Naive thymus-derived CD4-positive, alpha-beta T cell (primary cell): ENCODE measurements around the gene IFNA6. TPM values are rescaled to one million over a fixed set of nuclear protein-coding genes. Genes with fewer than 3 reads are reported as not detected.
"Not testable (repeated sequence)": the region's sequence is repeated elsewhere in the genome, so short reads cannot be mapped to it uniquely, and the experiment has no call there.

Experiments
- ATAC-seq: fragments of 150-1000 bp; cut with Tn5 transposase; 2 replicates; pipeline ENCODE4 v1.10.0; 2021; ENCODE audit warnings: mild to moderate bottlenecking, moderate library complexity
- CTCF ChIA-PET: fragments of 350-600 bp; sonication (Branson Sonifier 250); formaldehyde crosslinking; loops from one replicate; lab custom pipeline; 2021; ENCODE audit warnings: antibody characterized with exemption; lab: Charles Lee
- POLR2A ChIA-PET: fragments of 350-600 bp; sonication (Branson Sonifier 250); formaldehyde crosslinking; loops from one replicate; lab custom pipeline; 2021; ENCODE audit warnings: antibody characterized with exemption, inconsistent platforms; lab: Charles Lee
- DNase-seq, 9 donors: peaks; one replicate each; pipeline versions ENCODE4 v3.0.0 to v3.0.0-alpha.2; 2020 to 2022; ENCODE audit warnings: mixed read lengths in 1 of 9
- H3K27ac ChIP-seq: one replicate; pipeline ENCODE4 v1.7.0; 2013; ENCODE audit warnings: mild to moderate bottlenecking, low read depth, low read length, moderate library complexity
- H3K27me3 ChIP-seq, 2 donors: one replicate each; pipeline ENCODE4 v1.7.0; 2013; ENCODE audit warnings: low read length in 2 of 2, mild to moderate bottlenecking in 2 of 2, moderate library complexity in 2 of 2; ENCODE audit not compliant: control insufficient read depth in 2 of 2, insufficient read depth in 2 of 2
- H3K36me3 ChIP-seq, 3 experiments: 1 replicate in 2 of 3; 2 replicates in 1 of 3; pipeline ENCODE4 v1.7.0; 2013; ENCODE audit warnings: low read length in 3 of 3, mild to moderate bottlenecking in 3 of 3, moderate library complexity in 1 of 3; ENCODE audit not compliant: insufficient read depth in 3 of 3, control insufficient read depth in 2 of 3
- H3K4me1 ChIP-seq, 2 donors: one replicate each; pipeline ENCODE4 v1.7.0; 2013; ENCODE audit warnings: low read length in 2 of 2, mild to moderate bottlenecking in 2 of 2, moderate library complexity in 1 of 2; ENCODE audit not compliant: control insufficient read depth in 2 of 2, insufficient read depth in 2 of 2
- H3K4me3 ChIP-seq: 2 replicates; pipeline ENCODE4 v1.7.0; 2013; ENCODE audit warnings: mild to moderate bottlenecking, low read length
- H3K9me3 ChIP-seq, 3 experiments: 1 replicate in 2 of 3; 2 replicates in 1 of 3; pipeline ENCODE4 v1.7.0; 2013; ENCODE audit warnings: low read length in 3 of 3; ENCODE audit not compliant: control insufficient read depth in 2 of 3
- H3K27ac Mint-ChIP-seq, 9 donors: one replicate each; pipeline ENCODE4 v1.8.0; 2020 to 2022; ENCODE audit warnings: mixed read lengths in 9 of 9, mild to moderate bottlenecking in 8 of 9, moderate library complexity in 5 of 9, inconsistent platforms in 2 of 9
- H3K27me3 Mint-ChIP-seq, 5 donors: one replicate each; pipeline ENCODE4 v1.8.0; 2021 to 2022; ENCODE audit warnings: mixed read lengths in 5 of 5, mild to moderate bottlenecking in 1 of 5
- H3K36me3 Mint-ChIP-seq, 5 donors: one replicate each; pipeline ENCODE4 v1.8.0; 2020 to 2022; ENCODE audit warnings: mixed read lengths in 5 of 5, mild to moderate bottlenecking in 3 of 5, inconsistent platforms in 1 of 5
- H3K4me1 Mint-ChIP-seq, 7 donors: one replicate each; pipeline ENCODE4 v1.8.0; 2020 to 2022; ENCODE audit warnings: mixed read lengths in 7 of 7, mild to moderate bottlenecking in 3 of 7, inconsistent platforms in 1 of 7
- H3K4me3 Mint-ChIP-seq, 10 donors: one replicate each; pipeline ENCODE4 v1.8.0; 2020 to 2022; ENCODE audit warnings: mild to moderate bottlenecking in 10 of 10, mixed read lengths in 10 of 10, moderate library complexity in 6 of 10, inconsistent platforms in 2 of 10
- H3K9me3 Mint-ChIP-seq, 11 donors: one replicate each; pipeline ENCODE4 v1.8.0; 2020 to 2022; ENCODE audit warnings: mixed read lengths in 11 of 11, mild to moderate bottlenecking in 4 of 11, inconsistent platforms in 1 of 11, moderate library complexity in 1 of 11
- intact Hi-C, 2 donors: fragments of 100-400 bp; cut with micrococcal nuclease; formaldehyde crosslinking; loops; one replicate each; pipeline ENCODE4 v1.15.1; 2023
- polyA plus RNA-seq, 2 donors: library from polyadenylated mRNA; unstranded; fragments of 300-500 nt; fragmentation: Illumina TruSeq; gene quantifications; one replicate each; pipeline ENCODE4 v1.2.3, GENCODE V29; 2021
- total RNA-seq, 6 experiments: library from RNA in 5 of 6; stranded (reverse) in 5 of 6; gene quantifications; 1 replicate in 5 of 6; 2 replicates in 1 of 6; pipeline ENCODE4 v1.2.3 and lab custom pipeline; 2021 to 2026

The IFNA6 gene
- total and polyA plus RNA-seq, 7 experiments from 2014 or later: not detected

GRCh38 chr9:21383627-21384026 lies 32.9 kb upstream of the IFNA6 start:
- Mint-ChIP-seq H3K27ac (no peak overlapping the region), H3K9me3 (no peaks in the 10 kb centered on the region), H3K36me3 (no peaks in the 10 kb centered on the region), H3K4me3 (peak overlapping the region in 4 of 10 donors; percentile 1 to 31 (median 4)), H3K4me1 (peaks cover 0 to 17% (median 6%) of the 10 kb centered on the region in 7 donors), H3K27me3 (peaks cover 34 to 66% (median 39%) of the 10 kb centered on the region in 5 donors)
- Histone ChIP-seq H3K9me3 (no peaks in the 10 kb centered on the region), H3K4me1 (no peaks in the 10 kb centered on the region), H3K4me3 (no peak overlapping the region), H3K27me3 (no peaks in the 10 kb centered on the region), H3K36me3 (no peaks in the 10 kb centered on the region), H3K27ac (no peak overlapping the region)
- DNase-seq (no peak), ATAC-seq (no peak)
- POLR2A ChIA-PET: no interaction called here
- intact Hi-C loops: no loop called here
- CTCF ChIA-PET: no interaction called here

GRCh38 chr9:21381448-21382339 lies 31.0 kb upstream of the IFNA6 start:
- Mint-ChIP-seq H3K4me1 (peaks cover 0 to 17% (median 6%) of the 10 kb centered on the region in 7 donors), H3K27ac (peak overlapping the region in 1 of 9 donors; percentile 6), H3K27me3 (peaks cover 26 to 65% (median 38%) of the 10 kb centered on the region in 5 donors), H3K36me3 (no peaks in the 10 kb centered on the region), H3K4me3 (peak overlapping the region in 4 of 10 donors; percentile 10 to 45 (median 26)), H3K9me3 (no peaks in the 10 kb centered on the region)
- ChIA-PET CTCF (interaction anchor here (2.0 kb wide), 1 partner anchor 56 kb away, joined by 5 read pairs; no protein-coding TSS in a partner anchor), POLR2A (no interaction called here)
- no peak overlapping the region for H3K27ac ChIP-seq
- no peaks in the 10 kb centered on the region for H3K27me3 ChIP-seq
- H3K4me1 ChIP-seq: no peaks in the 10 kb centered on the region
- H3K9me3 ChIP-seq: no peaks in the 10 kb centered on the region
- intact Hi-C loops: loop anchor here in 1 of 2 donors (2.0 kb wide), 2 partner anchors 25 to 47 kb away; partner anchors contain the start of gene KLHL9
- no peaks in the 10 kb centered on the region for H3K36me3 ChIP-seq
- peak; percentile 87 for ATAC-seq
- no peak overlapping the region for H3K4me3 ChIP-seq
- no peak for DNase-seq

- peaks cover 0 to 10% (median 0%) of the 10 kb centered on the region in 11 donors for H3K9me3 Mint-ChIP-seq
- CTCF ChIA-PET, H3K4me3 Mint-ChIP-seq, H3K4me3 ChIP-seq, H3K4me1 ChIP-seq, H3K27ac Mint-ChIP-seq, DNase-seq, POLR2A ChIA-PET, H3K9me3 ChIP-seq, H3K27ac ChIP-seq, H3K27me3 ChIP-seq, H3K36me3 Mint-ChIP-seq, intact Hi-C loops, H3K4me1 Mint-ChIP-seq, ATAC-seq, H3K36me3 ChIP-seq: not testable (repeated sequence)
- peaks cover 17 to 50% (median 27%) of the 10 kb centered on the region in 5 donors for H3K27me3 Mint-ChIP-seq
These were observed 20.8 kb upstream of the IFNA6 start for GRCh38 chr9:21371467-21371866.

- Histone ChIP-seq H3K4me1 (no peaks in the 10 kb centered on the region), H3K27ac (no peak within 1 kb of the TSS), H3K36me3 (no peaks in the 10 kb centered on the region), H3K9me3 (no peaks in the 10 kb centered on the region), H3K4me3 (no peak within 1 kb of the TSS), H3K27me3 (no peaks in the 10 kb centered on the region)
- ATAC-seq (no peak), DNase-seq (no peak)
- no peak within 1 kb of the TSS for H3K27ac Mint-ChIP-seq
- peaks cover 17 to 58% (median 32%) of the 10 kb centered on the region in 5 donors for H3K27me3 Mint-ChIP-seq
- no peaks in the 10 kb centered on the region for H3K36me3 Mint-ChIP-seq
- H3K4me3 Mint-ChIP-seq: no peak within 1 kb of the TSS
- ChIA-PET CTCF (no interaction called here), POLR2A (no interaction called here)
- no peaks in the 10 kb centered on the region for H3K9me3 Mint-ChIP-seq
- intact Hi-C loops: no loop called here
- no peaks in the 10 kb centered on the region for H3K4me1 Mint-ChIP-seq
These were observed 17.3 kb upstream of the IFNA6 start, which contains the start of gene IFNA13 for GRCh38 chr9:21367957-21368356. IFNA13 (minus strand) TSS chr9:21368057; CDS start chr9:21368010, 47 bp downstream.

- DNase-seq, H3K27ac Mint-ChIP-seq, POLR2A ChIA-PET, H3K27ac ChIP-seq, H3K4me1 ChIP-seq, intact Hi-C loops, H3K36me3 Mint-ChIP-seq, H3K4me3 ChIP-seq, H3K4me3 Mint-ChIP-seq, ATAC-seq, H3K9me3 Mint-ChIP-seq, H3K9me3 ChIP-seq, CTCF ChIA-PET, H3K4me1 Mint-ChIP-seq, H3K27me3 ChIP-seq, H3K36me3 ChIP-seq: not testable (repeated sequence)
- peaks cover 17 to 61% (median 32%) of the 10 kb centered on the region in 5 donors for H3K27me3 Mint-ChIP-seq
These were observed 16.5 kb upstream of the IFNA6 start for GRCh38 chr9:21367169-21367568.

- ChIA-PET POLR2A (no interaction called here), CTCF (interaction anchor here (0.5 to 0.6 kb wide), 2 partner anchors 15 to 188 kb away, joined by 3 to 4 read pairs; no protein-coding TSS in a partner anchor)
- Histone ChIP-seq H3K4me3 (no peak overlapping the region), H3K27ac (no peak overlapping the region), H3K27me3 (no peaks in the 10 kb centered on the region), H3K4me1 (peaks cover 3 to 6% of the 10 kb centered on the region in 2 donors), H3K36me3 (no peaks in the 10 kb centered on the region), H3K9me3 (no peaks in the 10 kb centered on the region)
- intact Hi-C loops: no loop called here
- Mint-ChIP-seq H3K27me3 (peaks cover 10 to 67% (median 20%) of the 10 kb centered on the region in 5 donors), H3K4me1 (peaks cover 2 to 17% (median 14%) of the 10 kb centered on the region in 7 donors), H3K9me3 (no peaks in the 10 kb centered on the region), H3K4me3 (no peak overlapping the region), H3K36me3 (no peaks in the 10 kb centered on the region), H3K27ac (no peak overlapping the region)
- DNase-seq (no peak), ATAC-seq (no peak)
These were observed 11.6 kb upstream of the IFNA6 start for GRCh38 chr9:21362287-21362686.
